Measurements from ENCODE around the gene MINDY4. TPM values are rescaled to one million over a fixed set of nuclear protein-coding genes. Genes with fewer than 3 reads are reported as not detected.

MINDY4 gene
- total and polyA plus RNA-seq, 9 donors: 6.9 to 30.3 (median 18.2) TPM

DNA sequence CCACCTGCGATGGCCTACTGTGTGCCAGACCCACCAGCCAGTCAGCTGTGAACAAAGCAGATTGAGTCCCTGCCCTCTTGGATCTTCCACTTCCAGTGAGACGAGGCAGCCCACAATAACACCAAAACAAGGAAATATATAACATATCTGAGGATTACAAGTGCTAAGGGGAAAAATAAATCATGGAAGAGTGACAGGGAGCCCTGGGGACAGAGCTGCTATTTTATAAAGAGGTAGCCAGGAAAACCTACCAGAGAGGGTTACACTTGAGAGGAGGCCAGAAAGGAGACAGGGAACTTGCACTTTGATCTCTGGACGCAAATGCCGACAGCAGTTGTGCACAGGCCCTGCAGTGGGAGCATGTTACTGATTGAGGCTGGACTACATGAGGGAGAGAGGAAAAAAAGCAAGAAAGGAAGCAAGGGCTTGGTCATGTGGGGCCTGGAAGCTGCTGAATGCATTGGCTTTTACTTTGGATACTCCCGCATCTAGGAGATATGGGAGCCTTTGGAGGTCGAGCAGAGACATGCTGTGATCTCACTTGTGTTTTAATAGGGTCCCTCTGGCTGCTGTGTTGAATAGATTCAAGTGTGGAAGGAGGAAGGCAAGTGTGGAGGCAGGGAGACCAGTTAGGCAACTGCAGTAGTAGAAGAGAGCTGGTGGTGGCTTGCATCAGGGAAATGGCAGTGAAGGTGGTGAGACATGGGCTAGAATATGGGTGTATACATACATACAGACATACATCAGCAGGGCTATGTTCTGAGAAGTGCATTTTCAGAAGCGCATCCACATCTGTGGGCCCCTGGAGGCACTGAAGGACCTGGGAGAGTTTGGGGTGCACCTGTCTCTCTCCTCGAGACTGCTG lies 26.2 kb downstream of the MINDY4 start:
- H3K4me1 ChIP-seq (ENCODE audit: insufficient read depth): peaks cover 7% of the 10 kb centered on the region
- intact Hi-C loops (cut with DNase I): loop anchor here in 1 of 4 donors (10.0 kb wide), 1 partner anchor 177 kb away; no protein-coding TSS in a partner anchor
- no peaks in the 10 kb centered on the region for H3K36me3 ChIP-seq
- WGBS, 3 donors: 40 to 58% (median 46%) methylated on average over 8 of the region's 8 CpGs
- no peak overlapping the region for H3K4me3 ChIP-seq
- DNase-seq: no peak
- TF ChIP-seq EP300 (IDR thresholded peaks at IDR 0.05) (no peak), POLR2A (IDR thresholded peaks at IDR 0.05) (no peak)
- TF ChIP-seq, protein P1, sequence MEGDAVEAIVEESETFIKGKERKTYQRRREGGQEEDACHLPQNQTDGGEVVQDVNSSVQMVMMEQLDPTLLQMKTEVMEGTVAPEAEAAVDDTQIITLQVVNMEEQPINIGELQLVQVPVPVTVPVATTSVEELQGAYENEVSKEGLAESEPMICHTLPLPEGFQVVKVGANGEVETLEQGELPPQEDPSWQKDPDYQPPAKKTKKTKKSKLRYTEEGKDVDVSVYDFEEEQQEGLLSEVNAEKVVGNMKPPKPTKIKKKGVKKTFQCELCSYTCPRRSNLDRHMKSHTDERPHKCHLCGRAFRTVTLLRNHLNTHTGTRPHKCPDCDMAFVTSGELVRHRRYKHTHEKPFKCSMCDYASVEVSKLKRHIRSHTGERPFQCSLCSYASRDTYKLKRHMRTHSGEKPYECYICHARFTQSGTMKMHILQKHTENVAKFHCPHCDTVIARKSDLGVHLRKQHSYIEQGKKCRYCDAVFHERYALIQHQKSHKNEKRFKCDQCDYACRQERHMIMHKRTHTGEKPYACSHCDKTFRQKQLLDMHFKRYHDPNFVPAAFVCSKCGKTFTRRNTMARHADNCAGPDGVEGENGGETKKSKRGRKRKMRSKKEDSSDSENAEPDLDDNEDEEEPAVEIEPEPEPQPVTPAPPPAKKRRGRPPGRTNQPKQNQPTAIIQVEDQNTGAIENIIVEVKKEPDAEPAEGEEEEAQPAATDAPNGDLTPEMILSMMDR (IDR thresholded peaks at IDR 0.05): no peak
- H3K27ac ChIP-seq: peak overlapping the region in 1 of 2 donors; percentile 26
- no peaks in the 10 kb centered on the region for H3K9me3 ChIP-seq
- H3K27me3 ChIP-seq: no peaks in the 10 kb centered on the region

DNA sequence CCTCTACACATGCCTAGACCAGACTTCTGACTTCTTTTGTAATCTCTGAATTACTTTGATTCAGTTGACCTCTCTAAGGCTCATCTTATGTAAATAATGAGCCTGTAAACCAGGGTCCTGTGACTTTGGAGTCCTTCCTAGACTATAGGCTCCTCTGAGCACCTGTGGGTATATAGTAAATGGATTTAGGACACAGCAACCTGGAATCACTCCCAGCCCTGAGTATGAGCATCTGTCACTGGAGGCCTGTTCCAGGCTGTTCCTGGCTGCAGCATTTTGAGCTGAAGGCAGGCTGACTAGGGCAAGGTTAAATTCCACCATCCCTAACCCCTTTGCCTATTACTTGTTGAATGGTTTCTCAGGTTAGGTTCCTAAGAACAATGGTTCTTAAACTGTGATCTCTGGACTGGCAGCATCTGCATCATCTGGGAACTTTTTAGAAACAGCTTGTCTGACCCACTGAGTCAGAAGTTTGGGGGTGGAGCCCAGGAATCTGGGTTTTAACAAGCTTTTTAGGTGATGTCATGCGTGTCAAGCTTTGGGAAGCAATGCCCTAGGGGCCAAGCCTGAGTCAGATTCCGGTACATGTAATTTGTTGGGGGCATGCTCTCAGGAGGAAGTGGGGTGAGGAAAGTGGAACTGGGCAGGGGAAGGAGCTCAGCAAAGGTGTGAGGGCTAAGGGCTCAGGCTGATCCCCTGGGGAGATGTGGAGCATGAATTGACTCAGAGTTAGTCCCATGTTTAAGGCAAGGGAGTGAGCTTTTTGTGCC lies 28.2 kb downstream of the MINDY4 start:
- Histone ChIP-seq H3K4me3 (no peak overlapping the region), H3K9me3 (no peaks in the 10 kb centered on the region), H3K4me1 (ENCODE audit: insufficient read depth) (peaks cover 7% of the 10 kb centered on the region), H3K27ac (no peak overlapping the region), H3K36me3 (no peaks in the 10 kb centered on the region), H3K27me3 (no peaks in the 10 kb centered on the region)
- peak in 1 of 5 donors; percentile 62 for DNase-seq
- intact Hi-C loops (cut with DNase I): loop anchor here in 1 of 4 donors (10.0 kb wide), 1 partner anchor 175 kb away; no protein-coding TSS in a partner anchor
- TF ChIP-seq, protein P1 (IDR thresholded peaks at IDR 0.05): no peak
- no peak for TF ChIP-seq EP300 (IDR thresholded peaks at IDR 0.05)
- no peak for TF ChIP-seq POLR2A (IDR thresholded peaks at IDR 0.05)
- WGBS, 3 donors: 46 to 69% (median 56%) methylated on average over 2 of the region's 2 CpGs

DNA sequence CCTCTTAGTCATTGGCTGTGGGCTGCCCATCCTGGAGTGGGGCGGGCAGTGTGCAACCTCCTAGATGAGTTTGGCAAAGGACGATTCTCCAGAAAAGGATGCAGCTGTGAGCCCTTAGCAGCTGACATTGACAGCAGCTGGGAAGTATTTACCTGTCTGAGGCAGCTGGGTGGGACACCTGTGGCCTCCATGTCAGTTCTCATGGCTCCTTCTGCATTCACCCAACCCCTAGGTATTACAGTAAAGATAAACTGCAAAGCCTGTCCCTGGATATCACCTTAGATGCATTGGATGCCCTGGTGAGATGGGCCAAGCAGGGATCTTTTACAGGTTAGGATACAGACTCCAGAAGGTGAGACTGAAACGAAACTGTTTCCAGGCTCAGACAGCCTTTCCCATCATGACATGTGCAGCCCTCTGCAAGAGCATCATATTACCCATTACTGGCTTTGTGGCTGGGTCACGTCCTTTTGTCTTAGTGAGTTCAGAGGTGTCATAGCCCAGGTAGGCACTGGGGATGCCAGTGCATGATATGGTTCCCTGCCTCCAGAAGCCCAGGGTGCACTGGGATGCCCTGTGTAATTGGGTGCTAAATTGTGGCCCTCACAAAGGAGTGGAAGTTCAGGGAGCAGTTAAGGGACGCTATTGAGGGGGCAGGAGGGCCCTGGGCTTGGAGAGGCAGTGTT lies 28.9 kb downstream of the MINDY4 start:
- intact Hi-C loops (cut with DNase I): loop anchor here in 2 of 4 donors (10.0 kb wide), 2 partner anchors 175 to 325 kb away; no protein-coding TSS in a partner anchor
- TF ChIP-seq, protein P1 (IDR thresholded peaks at IDR 0.05): no peak
- TF ChIP-seq EP300 (IDR thresholded peaks at IDR 0.05): no peak
- TF ChIP-seq POLR2A (IDR thresholded peaks at IDR 0.05): no peak
- DNase-seq: no peak
- 78 to 83% (median 79%) methylated on average over 5 of the region's 5 CpGs for WGBS, 3 donors
- no peaks in the 10 kb centered on the region for H3K36me3 ChIP-seq
- H3K4me3 ChIP-seq: no peak overlapping the region
- H3K27me3 ChIP-seq: no peaks in the 10 kb centered on the region
- H3K27ac ChIP-seq: no peak overlapping the region
- peaks cover 7% of the 10 kb centered on the region for H3K4me1 ChIP-seq (ENCODE audit: insufficient read depth)
- H3K9me3 ChIP-seq: no peaks in the 10 kb centered on the region

DNA sequence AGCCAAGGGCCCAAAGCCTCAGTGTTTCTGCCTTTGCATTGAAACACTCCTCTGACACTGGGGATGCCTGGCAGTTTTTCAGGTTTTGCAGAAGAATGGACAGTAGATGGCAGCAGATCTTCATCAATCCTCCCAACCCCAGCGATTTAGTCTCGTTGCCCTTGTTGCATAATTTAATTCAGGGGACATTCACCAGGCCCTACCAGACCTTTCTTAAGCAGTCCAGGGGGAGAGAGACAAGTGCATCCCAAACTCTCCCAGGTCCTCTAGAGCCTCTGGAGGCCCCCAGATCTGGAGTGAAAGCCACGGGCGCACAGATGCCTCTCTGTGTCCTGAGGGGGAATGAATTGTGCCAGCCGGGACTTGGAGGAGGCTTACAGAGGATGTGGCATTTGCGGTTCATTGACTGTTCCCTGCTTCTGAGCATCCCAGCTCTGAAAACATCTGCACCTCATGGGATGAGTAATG lies 29.6 kb downstream of the MINDY4 start:
- DNase-seq: peak in 4 of 5 donors; percentile 47 to 75 (median 52)
- WGBS, 3 donors: 56 to 58% (median 58%) methylated on average over 6 of the region's 6 CpGs
- Histone ChIP-seq H3K4me3 (no peak overlapping the region), H3K9me3 (no peaks in the 10 kb centered on the region), H3K27me3 (no peaks in the 10 kb centered on the region), H3K4me1 (ENCODE audit: insufficient read depth) (peaks cover 7% of the 10 kb centered on the region), H3K27ac (no peak overlapping the region), H3K36me3 (no peaks in the 10 kb centered on the region)
- intact Hi-C loops (cut with DNase I): loop anchor here in 2 of 4 donors (10.0 kb wide), 1 partner anchor 324 kb away; no protein-coding TSS in a partner anchor
- no peak for TF ChIP-seq POLR2A (IDR thresholded peaks at IDR 0.05)
- TF ChIP-seq EP300 (IDR thresholded peaks at IDR 0.05): no peak
- TF ChIP-seq, protein P1 (IDR thresholded peaks at IDR 0.05): peak; percentile 54 to 77 (median 61)
